Endothelial cell of umbilical vein (primary cell): Measurements from ENCODE around the gene MYH15. TPM values are rescaled to one million over a fixed set of nuclear protein-coding genes. Genes with fewer than 3 reads are reported as not detected.

Experiments used
- BruUV-seq: library from RNA; stranded (reverse); fragments of 400-500 nt; replicated peaks from 2 replicates; lab custom pipeline; 2021; lab: Mats Ljungman, UMichigan
- CTCF ChIA-PET: fragments of 300-600, 350-600 bp; sonication (Branson Sonifier 250); formaldehyde crosslinking; loops from one replicate; lab custom pipeline; 2021; ENCODE audit warnings: antibody characterized with exemption, inconsistent platforms; lab: Charles Lee
- POLR2A ChIA-PET: fragments of 300-600, 350-600 bp; sonication (Branson Sonifier 250); formaldehyde crosslinking; loops from one replicate; lab custom pipeline; 2021; ENCODE audit warnings: antibody characterized with exemption, inconsistent platforms; lab: Charles Lee
- DNase-seq: peaks from one replicate; pipeline ENCODE4 v3.0.0-alpha.2; 2011; ENCODE audit warnings: low read depth, low spot score
- FAIRE-seq: peaks from 2 replicates; lab custom pipeline; 2011; peaks lifted over from hg19 to GRCh38; lab: Jason Lieb, UNC
- H2AFZ ChIP-seq: 2 replicates; pipeline ENCODE4 v1.6.0; 2012; ENCODE audit warnings: low read depth, low read length, control low read depth, inconsistent platforms
- H3K27ac ChIP-seq: 2 replicates; pipeline ENCODE4 v1.5.1; 2011; ENCODE audit warnings: low read depth, mild to moderate bottlenecking, control low read depth, low read length, moderate library complexity; ENCODE audit not compliant: insufficient read depth
- H3K27me3 ChIP-seq, 2 experiments: 2 replicates each; pipeline versions ENCODE4 v1.6.0 to v1.6.1; 2011; ENCODE audit warnings: low read length in 2 of 2, mixed read lengths in 1 of 2; ENCODE audit not compliant: control insufficient read depth in 2 of 2, insufficient read depth in 2 of 2
- H3K36me3 ChIP-seq, 2 experiments: 2 replicates in 1 of 2; 3 replicates in 1 of 2; pipeline ENCODE4 v1.5.1; 2011; ENCODE audit warnings: low read length in 2 of 2, mild to moderate bottlenecking in 1 of 2, moderate library complexity in 1 of 2; ENCODE audit not compliant: control insufficient read depth in 2 of 2, insufficient read depth in 2 of 2; ENCODE audit errors: extremely low read depth in 1 of 2
- H3K4me1 ChIP-seq: 3 replicates; pipeline ENCODE4 v1.5.1; 2011; ENCODE audit warnings: mild to moderate bottlenecking, low read length; ENCODE audit not compliant: control insufficient read depth, insufficient read depth; ENCODE audit errors: extremely low read depth
- H3K4me2 ChIP-seq: 2 replicates; pipeline ENCODE4 v1.6.1; 2011; ENCODE audit warnings: low read length, control low read depth, mixed read lengths; ENCODE audit not compliant: insufficient read depth
- H3K4me3 ChIP-seq, 3 experiments: fragments of 200-600 bp in 1 of 3; sonication (generic), shearing (Covaris generic) in 1 of 3; replicated peaks in 1 of 3; 2 replicates each; pipeline ENCODE4 v1.5.1; 2011 to 2016; ENCODE audit warnings: control low read depth in 3 of 3, low read length in 3 of 3, mild to moderate bottlenecking in 2 of 3, inconsistent platforms in 1 of 3, low read depth in 1 of 3, moderate library complexity in 1 of 3; ENCODE audit not compliant: insufficient read depth in 1 of 3
- H3K79me2 ChIP-seq: 2 replicates; pipeline ENCODE4 v1.6.0; 2012; ENCODE audit warnings: low read length, inconsistent platforms; ENCODE audit not compliant: control insufficient read depth, insufficient read depth
- H3K9ac ChIP-seq: replicated peaks from 2 replicates; pipeline ENCODE3; 2011; ENCODE audit warnings: low read length, control low read depth; ENCODE audit not compliant: insufficient read depth; ENCODE audit errors: extremely low read depth
- H3K9me1 ChIP-seq: replicated peaks from 3 replicates; pipeline ENCODE4 v1.6.0; 2011; ENCODE audit warnings: mild to moderate bottlenecking, low read length; ENCODE audit not compliant: control insufficient read depth, insufficient read depth; ENCODE audit errors: extremely low read depth
- H3K9me3 ChIP-seq: replicated peaks from 2 replicates; pipeline ENCODE4 v1.5.1; 2012; ENCODE audit warnings: low read length, inconsistent platforms; ENCODE audit not compliant: control insufficient read depth, insufficient read depth
- H4K20me1 ChIP-seq: replicated peaks from 2 replicates; pipeline ENCODE3; 2011; ENCODE audit warnings: mild to moderate bottlenecking, low read length; ENCODE audit not compliant: control insufficient read depth, insufficient read depth; ENCODE audit errors: extremely low read depth
- EZH2 ChIP-seq: IDR thresholded peaks from 2 replicates; pipeline ENCODE4 v1.6.1; 2012; ENCODE audit warnings: borderline replicate concordance, low read depth, mild to moderate bottlenecking, moderate library complexity, low read length, inconsistent platforms; ENCODE audit not compliant: severe bottlenecking
- FOS ChIP-seq: IDR thresholded peaks from 2 replicates; pipeline ENCODE4 v1.6.1; 2011; ENCODE audit warnings: mild to moderate bottlenecking, low read length, moderate library complexity, borderline replicate concordance; ENCODE audit not compliant: insufficient read depth
- GATA2 ChIP-seq: IDR thresholded peaks from 2 replicates; pipeline ENCODE4 v1.7.0; 2011; ENCODE audit warnings: low read depth, mild to moderate bottlenecking, moderate library complexity, mixed read lengths, low read length; ENCODE audit not compliant: insufficient read length, insufficient read depth
- JUN ChIP-seq: IDR thresholded peaks from 2 replicates; pipeline ENCODE4 v1.6.1; 2011; ENCODE audit warnings: borderline replicate concordance, low read depth; ENCODE audit not compliant: insufficient read length, insufficient read depth
- MYC ChIP-seq: IDR thresholded peaks from one replicate; pipeline ENCODE4 v1.6.1; 2011; ENCODE audit warnings: mild to moderate bottlenecking, low read depth, low read length
- POLR2A ChIP-seq: IDR thresholded peaks from 2 replicates; pipeline ENCODE4 v1.6.1; 2012; ENCODE audit warnings: low read depth, mild to moderate bottlenecking, control low read depth, low read length
- POLR2AphosphoS5 ChIP-seq: IDR thresholded peaks from 2 replicates; pipeline ENCODE4 v1.6.1; 2012; ENCODE audit warnings: low read depth, mild to moderate bottlenecking, control low read depth, low read length, moderate library complexity; ENCODE audit not compliant: insufficient read depth
- dilution Hi-C: fragments of 300-500 bp; cut with MboI; formaldehyde crosslinking; loops from one replicate; pipeline ENCODE4 v1.15.0; 2019; ENCODE audit warnings: low sequenced_read_pairs; ENCODE audit not compliant: extremely low pct_ligation_motif_present
- intact Hi-C: fragments of 100-400 bp; cut with micrococcal nuclease; formaldehyde crosslinking; loops from one replicate; pipeline ENCODE4 v1.10.0; 2022
- polyA plus RNA-seq, 4 experiments: library from polyadenylated mRNA; depleted of rRNA in 3 of 4; stranded (reverse) in 3 of 4; unstranded in 1 of 4; fragments of >200 nt; gene quantifications; 2 replicates each; pipeline versions ENCODE4 v1.2.1 to v1.2.3, GENCODE V29; 2011 to 2012; ENCODE audit warnings: missing spikeins in 1 of 4
- total RNA-seq: library from RNA; stranded (reverse); gene quantifications from 2 replicates; pipeline ENCODE4 v1.2.3, GENCODE V29; 2021
- TF ChIP-seq, protein P1 (sequence below): IDR thresholded peaks from 2 replicates; pipeline ENCODE4 v1.6.1; 2011; ENCODE audit not compliant: insufficient read depth, insufficient read length
- TF ChIP-seq, protein P2 (sequence below), 2 donors: IDR thresholded peaks; 1 replicate in 1 of 2; 2 replicates in 1 of 2; pipeline ENCODE4 v1.5.1; 2011; ENCODE audit warnings: low read length in 2 of 2, mild to moderate bottlenecking in 2 of 2, moderate library complexity in 2 of 2, control low read depth in 1 of 2, inconsistent platforms in 1 of 2, low read depth in 1 of 2; ENCODE audit not compliant: insufficient read depth in 1 of 2; ENCODE audit errors: extremely low read depth in 1 of 2

Gene MYH15
- total and polyA plus RNA-seq, 2 donors (not counting 3 experiments of a cell fraction or from before 2014, with no cell fraction given), result 0.27 TPM; not detected in 1

DNA sequence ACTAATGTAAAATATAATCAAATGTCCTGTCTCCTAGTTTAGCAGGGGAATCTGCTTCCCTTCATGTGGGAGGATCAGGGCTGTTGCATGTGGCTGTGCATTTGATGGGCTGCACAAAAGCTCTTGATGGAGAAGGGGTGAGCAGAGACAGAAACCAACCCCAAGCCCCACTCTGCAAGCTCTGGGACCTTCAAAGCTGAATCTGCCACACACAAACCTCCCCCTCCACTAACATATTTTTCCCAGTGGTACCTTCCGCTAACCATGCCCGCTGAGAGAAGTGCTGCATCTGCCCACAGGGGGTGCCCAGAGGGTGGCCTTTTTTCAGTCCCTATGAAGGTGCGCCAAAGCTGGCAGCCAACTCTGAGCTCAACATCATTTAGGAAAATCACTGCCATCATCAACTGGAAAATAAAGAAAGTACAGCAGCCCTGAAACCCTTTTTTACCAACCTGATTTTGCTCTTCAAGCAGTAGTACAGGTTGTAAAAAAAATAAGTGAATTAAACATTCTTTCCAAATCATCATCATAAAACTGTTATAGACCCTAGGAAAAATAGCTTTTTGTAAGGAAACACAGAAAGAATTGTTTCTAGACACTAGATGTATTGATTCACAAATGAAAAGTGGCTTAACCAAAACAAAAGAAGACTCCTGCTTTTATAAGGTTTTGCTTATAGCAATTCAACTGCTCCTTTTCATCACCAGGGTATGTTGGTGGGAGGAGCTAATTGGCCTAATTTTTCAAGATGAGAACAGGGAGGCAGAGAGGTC is 117.1 kb downstream of the MYH15 start:
- Histone ChIP-seq H3K9me1 (no peaks in the 10 kb centered on the region), H3K4me3 (no peak overlapping the region), H3K27me3 (peaks cover 0 to 10% of the 10 kb centered on the region in 2 experiments), H3K9me3 (no peaks in the 10 kb centered on the region), H3K4me2 (no peak overlapping the region), H3K36me3 (no peaks in the 10 kb centered on the region), H3K9ac (no peak overlapping the region), H3K79me2 (no peaks in the 10 kb centered on the region), H3K4me1 (no peaks in the 10 kb centered on the region), H2AFZ (no peak overlapping the region), H3K27ac (no peak overlapping the region), H4K20me1 (no peaks in the 10 kb centered on the region)
- TF ChIP-seq JUN (no peak), POLR2AphosphoS5 (no peak), GATA2 (no peak), POLR2A (no peak), FOS (no peak), MYC (no peak), EZH2 (no peak)
- TF ChIP-seq, protein P1, sequence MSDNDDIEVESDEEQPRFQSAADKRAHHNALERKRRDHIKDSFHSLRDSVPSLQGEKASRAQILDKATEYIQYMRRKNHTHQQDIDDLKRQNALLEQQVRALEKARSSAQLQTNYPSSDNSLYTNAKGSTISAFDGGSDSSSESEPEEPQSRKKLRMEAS, result no peak
- TF ChIP-seq, protein P2, sequence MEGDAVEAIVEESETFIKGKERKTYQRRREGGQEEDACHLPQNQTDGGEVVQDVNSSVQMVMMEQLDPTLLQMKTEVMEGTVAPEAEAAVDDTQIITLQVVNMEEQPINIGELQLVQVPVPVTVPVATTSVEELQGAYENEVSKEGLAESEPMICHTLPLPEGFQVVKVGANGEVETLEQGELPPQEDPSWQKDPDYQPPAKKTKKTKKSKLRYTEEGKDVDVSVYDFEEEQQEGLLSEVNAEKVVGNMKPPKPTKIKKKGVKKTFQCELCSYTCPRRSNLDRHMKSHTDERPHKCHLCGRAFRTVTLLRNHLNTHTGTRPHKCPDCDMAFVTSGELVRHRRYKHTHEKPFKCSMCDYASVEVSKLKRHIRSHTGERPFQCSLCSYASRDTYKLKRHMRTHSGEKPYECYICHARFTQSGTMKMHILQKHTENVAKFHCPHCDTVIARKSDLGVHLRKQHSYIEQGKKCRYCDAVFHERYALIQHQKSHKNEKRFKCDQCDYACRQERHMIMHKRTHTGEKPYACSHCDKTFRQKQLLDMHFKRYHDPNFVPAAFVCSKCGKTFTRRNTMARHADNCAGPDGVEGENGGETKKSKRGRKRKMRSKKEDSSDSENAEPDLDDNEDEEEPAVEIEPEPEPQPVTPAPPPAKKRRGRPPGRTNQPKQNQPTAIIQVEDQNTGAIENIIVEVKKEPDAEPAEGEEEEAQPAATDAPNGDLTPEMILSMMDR (IDR thresholded peaks at IDR 0.05; ENCODE audit: extremely low read depth in 1 of 2, insufficient read depth in 1 of 2, low read depth in 1 of 2, low read length in 2 of 2), result no peak
- dilution Hi-C loops, result no loop called here
- ChIA-PET POLR2A (no interaction called here), CTCF (interaction anchor here (1.4 kb wide), 1 partner anchor 84 kb away, joined by 4 read pairs; no protein-coding TSS in a partner anchor)
- no TSS peak for BruUV-seq
- no peak for FAIRE-seq
- intact Hi-C loops, result no loop called here
- no peak for DNase-seq
